Smooth muscle cell (in vitro differentiated cells): ENCODE measurements around the gene ACOXL. TPM values are rescaled to one million over a fixed set of nuclear protein-coding genes. Genes with fewer than 3 reads are reported as not detected.

ENCODE experiments used
- DNase-seq: peaks from one replicate; lab custom pipeline; 2025; ENCODE audit not compliant: unreplicated experiment; lab: John Stamatoyannopoulos, UW
- H2AFZ ChIP-seq: fragments of 200-600 bp; sonication (generic); 2 replicates; pipeline ENCODE4 v1.6.0; 2016; ENCODE audit warnings: antibody characterized with exemption, low read depth, mild to moderate bottlenecking
- H3F3A ChIP-seq: fragments of 200-600 bp; sonication (generic); 2 replicates; pipeline ENCODE4 v1.6.0; 2017; ENCODE audit warnings: antibody characterized with exemption, low read depth
- H3K27ac ChIP-seq: fragments of 200-600 bp; sonication (generic); 2 replicates; pipeline ENCODE4 v1.5.1; 2016; ENCODE audit warnings: low read depth, mild to moderate bottlenecking
- H3K27me3 ChIP-seq: fragments of 200-600 bp; sonication (generic); 2 replicates; pipeline ENCODE4 v1.6.1; 2016; ENCODE audit warnings: low read depth, mild to moderate bottlenecking
- H3K36me3 ChIP-seq: fragments of 200-600 bp; sonication (generic); 2 replicates; pipeline ENCODE4 v1.5.1; 2016; ENCODE audit warnings: low read depth
- H3K4me1 ChIP-seq: fragments of 200-600 bp; sonication (generic); 2 replicates; pipeline ENCODE4 v1.5.1; 2016; ENCODE audit warnings: low read depth
- H3K4me2 ChIP-seq: fragments of 200-600 bp; sonication (generic); 2 replicates; pipeline ENCODE4 v1.6.0; 2016; ENCODE audit warnings: mild to moderate bottlenecking
- H3K4me3 ChIP-seq: fragments of 200-600 bp; sonication (generic); 2 replicates; pipeline ENCODE4 v1.5.1; 2016; ENCODE audit warnings: mild to moderate bottlenecking
- H3K79me2 ChIP-seq: fragments of 200-600 bp; sonication (generic); 2 replicates; pipeline ENCODE4 v1.6.0; 2016; ENCODE audit warnings: low read depth, mild to moderate bottlenecking
- H3K9ac ChIP-seq: fragments of 200-600 bp; sonication (generic); 2 replicates; pipeline ENCODE4 v1.6.0; 2016; ENCODE audit warnings: low read depth
- H3K9me3 ChIP-seq: fragments of 200-600 bp; sonication (generic); replicated peaks from 2 replicates; pipeline ENCODE4 v1.5.1; 2016; ENCODE audit warnings: low read depth
- H4K20me1 ChIP-seq: fragments of 200-600 bp; sonication (generic); 2 replicates; pipeline ENCODE4 v1.6.0; 2016; ENCODE audit warnings: low read depth
- CTCF ChIP-seq: fragments of 200-600 bp; sonication (generic); IDR thresholded peaks from 2 replicates; pipeline ENCODE4 v1.5.1; 2017; ENCODE audit warnings: borderline replicate concordance, mild to moderate bottlenecking, antibody characterized with exemption; ENCODE audit not compliant: insufficient read depth, poor library complexity, severe bottlenecking
- WGBS: methylation state at CpG from one replicate; pipeline ENCODE4 v1.1.7; 2016; ENCODE audit warnings: low lambda C conversion rate; 5-methylcytosine and 5-hydroxymethylcytosine counted together
- polyA plus RNA-seq: library from polyadenylated mRNA; unstranded; fragments of >200 nt; fragmentation: Nextera tagmentation; extraction: Ambion mirVana; gene quantifications from 2 replicates; pipeline ENCODE4 v1.2.1, GENCODE V29; 2016
- total RNA-seq: library from RNA; depleted of rRNA; stranded (reverse); fragments of >200 nt; gene quantifications from 2 replicates; pipeline ENCODE4 v1.2.3, GENCODE V29; 2014

Gene ACOXL
- total and polyA plus RNA-seq, 2 experiments from 2014 or later: not detected

GRCh38 chr2:111138839-111139238 lies 406.5 kb downstream of the ACOXL start:
- Histone ChIP-seq H3F3A (no peaks in the 10 kb centered on the region), H3K36me3 (no peaks in the 10 kb centered on the region), H4K20me1 (peaks cover 86% of the 10 kb centered on the region), H3K79me2 (peaks cover 50% of the 10 kb centered on the region), H3K9ac (no peak overlapping the region), H2AFZ (no peak overlapping the region), H3K27me3 (no peaks in the 10 kb centered on the region), H3K27ac (no peak overlapping the region), H3K4me3 (no peak overlapping the region), H3K9me3 (no peaks in the 10 kb centered on the region), H3K4me2 (no peak overlapping the region), H3K4me1 (peaks cover 5% of the 10 kb centered on the region)
- no peak for DNase-seq
- WGBS: 94% methylated on average over 5 of the region's 5 CpGs
- TF ChIP-seq CTCF: no peak

- Histone ChIP-seq H2AFZ (no peak overlapping the region), H3F3A (no peaks in the 10 kb centered on the region), H3K9ac (no peak overlapping the region), H3K36me3 (no peaks in the 10 kb centered on the region), H3K4me3 (no peak overlapping the region), H3K9me3 (no peaks in the 10 kb centered on the region), H3K27ac (no peak overlapping the region), H3K79me2 (peaks cover 41% of the 10 kb centered on the region), H4K20me1 (peaks cover 78% of the 10 kb centered on the region), H3K4me1 (peaks cover 5% of the 10 kb centered on the region), H3K4me2 (no peak overlapping the region), H3K27me3 (no peaks in the 10 kb centered on the region)
- no peak for DNase-seq
- WGBS: 91% methylated on average over 12 of the region's 12 CpGs
- no peak for TF ChIP-seq CTCF
Observed at GRCh38 chr2:111139637-111140317, 407.4 kb downstream of the ACOXL start.

- H3K9me3 ChIP-seq: no peaks in the 10 kb centered on the region
- H3K27me3 ChIP-seq: no peaks in the 10 kb centered on the region
- H3K4me3 ChIP-seq: no peak overlapping the region
- 95% methylated on average over 4 of the region's 4 CpGs for WGBS
- H3K79me2 ChIP-seq: peaks cover 30% of the 10 kb centered on the region
- no peaks in the 10 kb centered on the region for H3F3A ChIP-seq
- H3K9ac ChIP-seq: no peak overlapping the region
- no peak overlapping the region for H3K27ac ChIP-seq
- TF ChIP-seq CTCF: no peak
- H2AFZ ChIP-seq: no peak overlapping the region
- DNase-seq: no peak
- no peaks in the 10 kb centered on the region for H3K36me3 ChIP-seq
- H4K20me1 ChIP-seq: peaks cover 78% of the 10 kb centered on the region
- no peaks in the 10 kb centered on the region for H3K4me1 ChIP-seq
- no peak overlapping the region for H3K4me2 ChIP-seq
Observed at GRCh38 chr2:111140815-111141214, 408.4 kb downstream of the ACOXL start.

- no peak overlapping the region for H3K4me3 ChIP-seq
- H3K9me3 ChIP-seq: no peaks in the 10 kb centered on the region
- no peak overlapping the region for H2AFZ ChIP-seq
- peaks cover 24% of the 10 kb centered on the region for H3K79me2 ChIP-seq
- H3K4me2 ChIP-seq: no peak overlapping the region
- no peak overlapping the region for H3K9ac ChIP-seq
- 95% methylated on average over 1 of the region's 1 CpG for WGBS
- H3K4me1 ChIP-seq: peaks cover 5% of the 10 kb centered on the region
- no peak for DNase-seq
- H4K20me1 ChIP-seq: peaks cover 69% of the 10 kb centered on the region
- H3K36me3 ChIP-seq: no peaks in the 10 kb centered on the region
- H3K27me3 ChIP-seq: no peaks in the 10 kb centered on the region
- peaks cover 2% of the 10 kb centered on the region for H3F3A ChIP-seq
- H3K27ac ChIP-seq: no peak overlapping the region
- no peak for TF ChIP-seq CTCF
Observed at GRCh38 chr2:111142101-111142500, 409.7 kb downstream of the ACOXL start.
